K562 (cell line): Measurements from ENCODE around the gene IL24. TPM values are rescaled to one million over a fixed set of nuclear protein-coding genes. Genes with fewer than 3 reads are reported as not detected.

Experiments
- EP400 ChIP-seq: fragments of 450-650 bp; IDR thresholded peaks from 2 replicates; pipeline ENCODE4 v1.6.1; 2017; ENCODE audit warnings: antibody characterized with exemption, mild to moderate bottlenecking, moderate library complexity
- HOMEZ ChIP-seq: fragments of 250-450 bp; sonication (Bioruptor Pico); IDR thresholded peaks from 2 replicates; pipeline ENCODE4 v1.4.0; 2020; ENCODE audit warnings: mild to moderate bottlenecking, moderate library complexity
- ZNF518B ChIP-seq: fragments of 250-450 bp; sonication (Bioruptor Pico); IDR thresholded peaks from 2 replicates; pipeline ENCODE4 v1.5.0; 2021; ENCODE audit warnings: mild to moderate bottlenecking, moderate library complexity
- polyA plus RNA-seq, 8 experiments: library from polyadenylated mRNA; depleted of rRNA in 4 of 8; stranded (reverse) in 5 of 8; unstranded in 3 of 8; fragments of >200 nt; fragmentation: Nextera tagmentation in 2 of 8; fragmentation: Illumina TruSeq in 1 of 8; extraction: Ambion mirVana in 2 of 8; extraction: Trizol in 1 of 8; gene quantifications; 2 replicates each; pipeline versions ENCODE4 v1.2.1 to v1.2.3, GENCODE V29; 2011 to 2014; ENCODE audit warnings: inconsistent platforms in 1 of 8, missing spikeins in 1 of 8
- total RNA-seq, 7 experiments: library from RNA; depleted of rRNA in 6 of 7; stranded (reverse); fragments of >200 nt in 6 of 7; fragmentation: Illumina TruSeq in 2 of 7; extraction: Trizol in 2 of 7; gene quantifications; 2 replicates each; pipeline versions ENCODE4 v1.2.1 to v1.2.3, GENCODE V29; 2011 to 2021; ENCODE audit warnings: low replicate concordance in 1 of 7
- TF ChIP-seq, protein P1 (sequence below): fragments of 250-450 bp; sonication (Bioruptor Pico); IDR thresholded peaks from 2 replicates; pipeline ENCODE4 v1.8.0; 2022; ENCODE audit warnings: inconsistent platforms, mild to moderate bottlenecking, moderate library complexity, borderline replicate concordance
- TF ChIP-seq, protein P2 (sequence below): fragments of 200-800 bp; sonication (Bioruptor generic); IDR thresholded peaks from 2 replicates; pipeline ENCODE4 v1.6.1; 2017; ENCODE audit warnings: missing genetic modification characterization, missing compliant biosample characterization
- TF ChIP-seq, protein P3 (sequence below): fragments of 450-650 bp; formaldehyde crosslinking; IDR thresholded peaks from 2 replicates; pipeline ENCODE4 v1.4.0; 2022; ENCODE audit warnings: missing genetic modification characterization

Gene IL24
- total and polyA plus RNA-seq, 9 of the 15 experiments (the other 6 are each of a cell fraction or from before 2014, with no cell fraction given) = 0.04 to 0.19 TPM; not detected in 7

DNA sequence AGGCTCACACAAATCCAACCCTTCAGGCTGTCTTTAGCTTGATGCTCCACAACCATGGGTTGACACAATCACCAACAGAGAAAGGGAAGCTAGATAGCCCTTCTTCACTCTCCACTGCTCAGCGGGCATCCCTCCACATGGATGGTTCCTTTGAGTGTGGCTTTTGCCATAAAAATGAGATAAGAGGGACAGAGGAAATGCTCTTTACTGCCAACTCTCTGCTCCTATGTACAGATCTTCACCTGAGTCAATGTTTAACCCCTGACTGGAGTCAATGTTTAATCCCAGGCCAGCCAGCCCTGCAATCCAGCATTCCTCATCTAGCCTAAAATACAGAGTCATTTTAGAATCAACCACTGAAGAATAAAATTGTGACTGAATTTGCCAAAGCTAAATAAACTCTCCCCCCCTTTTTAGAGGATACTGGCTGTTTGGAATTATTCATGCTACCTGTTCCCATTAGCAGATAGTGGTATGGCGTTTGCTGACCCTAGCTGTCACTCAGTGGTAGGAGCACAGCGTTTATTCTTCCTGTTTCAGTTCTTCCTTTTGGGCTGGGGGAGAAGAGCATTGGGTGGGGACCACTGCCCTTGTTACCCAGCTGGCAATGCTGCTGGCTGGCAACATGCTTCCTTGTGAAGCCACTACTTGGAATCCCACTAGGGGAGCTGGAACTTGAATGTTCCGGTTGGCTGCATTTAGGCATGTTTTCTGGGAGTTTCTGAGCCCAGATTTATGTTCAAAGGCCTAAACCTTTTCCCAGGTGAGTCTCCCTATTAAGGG, 54.3 kb downstream of the IL24 start (continued):
- TF ChIP-seq, protein P1, sequence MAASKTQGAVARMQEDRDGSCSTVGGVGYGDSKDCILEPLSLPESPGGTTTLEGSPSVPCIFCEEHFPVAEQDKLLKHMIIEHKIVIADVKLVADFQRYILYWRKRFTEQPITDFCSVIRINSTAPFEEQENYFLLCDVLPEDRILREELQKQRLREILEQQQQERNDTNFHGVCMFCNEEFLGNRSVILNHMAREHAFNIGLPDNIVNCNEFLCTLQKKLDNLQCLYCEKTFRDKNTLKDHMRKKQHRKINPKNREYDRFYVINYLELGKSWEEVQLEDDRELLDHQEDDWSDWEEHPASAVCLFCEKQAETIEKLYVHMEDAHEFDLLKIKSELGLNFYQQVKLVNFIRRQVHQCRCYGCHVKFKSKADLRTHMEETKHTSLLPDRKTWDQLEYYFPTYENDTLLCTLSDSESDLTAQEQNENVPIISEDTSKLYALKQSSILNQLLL (CRISPR knock-in tag) = no peak
- TF ChIP-seq EP400 = no peak
- TF ChIP-seq ZNF518B (CRISPR knock-in tag) = no peak
- no peak for TF ChIP-seq HOMEZ (CRISPR knock-in tag)
- TF ChIP-seq, protein P2, sequence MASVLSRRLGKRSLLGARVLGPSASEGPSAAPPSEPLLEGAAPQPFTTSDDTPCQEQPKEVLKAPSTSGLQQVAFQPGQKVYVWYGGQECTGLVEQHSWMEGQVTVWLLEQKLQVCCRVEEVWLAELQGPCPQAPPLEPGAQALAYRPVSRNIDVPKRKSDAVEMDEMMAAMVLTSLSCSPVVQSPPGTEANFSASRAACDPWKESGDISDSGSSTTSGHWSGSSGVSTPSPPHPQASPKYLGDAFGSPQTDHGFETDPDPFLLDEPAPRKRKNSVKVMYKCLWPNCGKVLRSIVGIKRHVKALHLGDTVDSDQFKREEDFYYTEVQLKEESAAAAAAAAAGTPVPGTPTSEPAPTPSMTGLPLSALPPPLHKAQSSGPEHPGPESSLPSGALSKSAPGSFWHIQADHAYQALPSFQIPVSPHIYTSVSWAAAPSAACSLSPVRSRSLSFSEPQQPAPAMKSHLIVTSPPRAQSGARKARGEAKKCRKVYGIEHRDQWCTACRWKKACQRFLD = no peak
- TF ChIP-seq, protein P3, sequence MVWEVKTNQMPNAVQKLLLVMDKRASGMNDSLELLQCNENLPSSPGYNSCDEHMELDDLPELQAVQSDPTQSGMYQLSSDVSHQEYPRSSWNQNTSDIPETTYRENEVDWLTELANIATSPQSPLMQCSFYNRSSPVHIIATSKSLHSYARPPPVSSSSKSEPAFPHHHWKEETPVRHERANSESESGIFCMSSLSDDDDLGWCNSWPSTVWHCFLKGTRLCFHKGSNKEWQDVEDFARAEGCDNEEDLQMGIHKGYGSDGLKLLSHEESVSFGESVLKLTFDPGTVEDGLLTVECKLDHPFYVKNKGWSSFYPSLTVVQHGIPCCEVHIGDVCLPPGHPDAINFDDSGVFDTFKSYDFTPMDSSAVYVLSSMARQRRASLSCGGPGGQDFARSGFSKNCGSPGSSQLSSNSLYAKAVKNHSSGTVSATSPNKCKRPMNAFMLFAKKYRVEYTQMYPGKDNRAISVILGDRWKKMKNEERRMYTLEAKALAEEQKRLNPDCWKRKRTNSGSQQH (CRISPR knock-in tag) = no peak
